HepG2 (cell line): ENCODE measurements around the gene SOS2. TPM values are rescaled to one million over a fixed set of nuclear protein-coding genes. Genes with fewer than 3 reads are reported as not detected.

Experiments
- ATAC-seq: fragments of 200-7000 bp; cut with Tn5 transposase; 3 replicates; pipeline ENCODE4 v1.9.1; 2020; ENCODE audit warnings: mild to moderate bottlenecking, moderate library complexity
- BruUV-seq: library from RNA; stranded (reverse); fragments of 400-500 nt; replicated peaks from 2 replicates; lab custom pipeline; 2021; lab: Mats Ljungman, UMichigan
- CTCF ChIA-PET: fragments of 300-600 bp; formaldehyde crosslinking; extraction: SDS; loops from one replicate; lab custom pipeline; 2021; ENCODE audit warnings: low total read pairs, inconsistent platforms, low intra/inter-chr PET ratio; lab: Yijun Ruan, JAX
- POLR2A ChIA-PET: fragments of 350-600 bp; sonication (Branson Sonifier 250); formaldehyde crosslinking; loops from one replicate; lab custom pipeline; 2020; ENCODE audit warnings: antibody characterized with exemption, inconsistent platforms; lab: Yijun Ruan, JAX
- DNase-seq: peaks from one replicate; pipeline ENCODE4 v3.0.0-alpha.2; 2015; ENCODE audit warnings: low spot score
- FAIRE-seq: peaks from 3 replicates; lab custom pipeline; 2011; peaks lifted over from hg19 to GRCh38; lab: Jason Lieb, UNC
- H2AFZ ChIP-seq: one replicate; pipeline ENCODE4 v1.6.1; 2011; ENCODE audit warnings: low read length, inconsistent platforms
- H3K27ac ChIP-seq: fragments of 300-600 bp; 3 replicates; pipeline ENCODE4 v1.8.0; 2011; ENCODE audit warnings: mixed run types, mild to moderate bottlenecking, mixed read lengths, low read length, inconsistent platforms; ENCODE audit not compliant: insufficient read depth; ENCODE audit errors: extremely low read length
- H3K27me3 ChIP-seq, 2 experiments: fragments of 200-600 bp in 1 of 2; 2 replicates in 1 of 2; 3 replicates in 1 of 2; pipeline versions ENCODE4 v1.6.0 to v1.8.0; 2011; ENCODE audit warnings: low read length in 2 of 2, mild to moderate bottlenecking in 2 of 2, moderate library complexity in 2 of 2, inconsistent platforms in 1 of 2; ENCODE audit not compliant: insufficient read depth in 2 of 2, control insufficient read depth in 1 of 2
- H3K36me3 ChIP-seq, 2 experiments: fragments of 200-600 bp in 1 of 2; replicated peaks in 1 of 2; 2 replicates in 1 of 2; 3 replicates in 1 of 2; pipeline versions ENCODE4 v1.5.1 to v1.8.0; 2011; ENCODE audit warnings: low read length in 2 of 2, inconsistent platforms in 1 of 2; ENCODE audit not compliant: insufficient read depth in 2 of 2, control insufficient read depth in 1 of 2
- H3K4me1 ChIP-seq: 2 replicates; pipeline ENCODE4 v1.5.1; 2012; ENCODE audit warnings: low read length, inconsistent platforms; ENCODE audit not compliant: insufficient read depth
- H3K4me2 ChIP-seq: 2 replicates; pipeline ENCODE4 v1.6.0; 2011; ENCODE audit warnings: low read depth, low read length, inconsistent platforms
- H3K4me3 ChIP-seq, 3 experiments: fragments of 200-600 bp in 1 of 3; sonication (generic), shearing (Covaris generic) in 1 of 3; replicated peaks in 1 of 3; 2 replicates each; pipeline ENCODE4 v1.5.1; 2011 to 2016; ENCODE audit warnings: low read length in 3 of 3, inconsistent platforms in 2 of 3, low read depth in 2 of 3, mild to moderate bottlenecking in 2 of 3, control low read depth in 1 of 3, mixed read lengths in 1 of 3; ENCODE audit not compliant: insufficient read depth in 1 of 3
- H3K79me2 ChIP-seq: one replicate; pipeline ENCODE4 v1.6.1; 2011; ENCODE audit warnings: low read length, inconsistent platforms; ENCODE audit not compliant: insufficient read depth
- H3K9ac ChIP-seq: 2 replicates; pipeline ENCODE4 v1.6.0; 2011; ENCODE audit warnings: mild to moderate bottlenecking, low read depth, low read length, inconsistent platforms; ENCODE audit not compliant: insufficient read depth
- H3K9me3 ChIP-seq: 2 replicates; pipeline ENCODE4 v1.5.1; 2012; ENCODE audit warnings: mild to moderate bottlenecking, low read length
- H4K20me1 ChIP-seq: 2 replicates; pipeline ENCODE4 v1.6.0; 2011; ENCODE audit warnings: inconsistent platforms, mild to moderate bottlenecking, low read length, moderate library complexity; ENCODE audit not compliant: insufficient read depth
- BRCA1 ChIP-seq: sonication (generic); formaldehyde crosslinking; IDR thresholded peaks from 2 replicates; pipeline ENCODE4 v1.4.0; 2020; ENCODE audit warnings: missing genetic modification reagents
- CCDC6 ChIP-seq: sonication (generic); formaldehyde crosslinking; IDR thresholded peaks from 2 replicates; pipeline ENCODE4 v1.8.1; 2022; ENCODE audit warnings: mild to moderate bottlenecking, missing genetic modification reagents, moderate library complexity
- DZIP1 ChIP-seq: sonication (generic); formaldehyde crosslinking; IDR thresholded peaks from 2 replicates; pipeline ENCODE4 v1.5.0; 2020; ENCODE audit warnings: mild to moderate bottlenecking, missing genetic modification reagents
- EED ChIP-seq: sonication (generic); formaldehyde crosslinking; IDR thresholded peaks from 2 replicates; pipeline ENCODE4 v1.5.0; 2020; ENCODE audit warnings: mild to moderate bottlenecking, missing genetic modification reagents
- ELF1 ChIP-seq: sonication (generic); formaldehyde crosslinking; IDR thresholded peaks from 2 replicates; pipeline ENCODE4 v1.4.0; 2020; ENCODE audit warnings: missing genetic modification reagents
- HMG20A ChIP-seq: IDR thresholded peaks from 2 replicates; pipeline ENCODE4 v1.6.1; 2016; ENCODE audit warnings: borderline replicate concordance
- MNT ChIP-seq: fragments of 450-650 bp; IDR thresholded peaks from 2 replicates; pipeline ENCODE4 v1.6.1; 2016
- NFKB2 ChIP-seq: sonication (generic); formaldehyde crosslinking; IDR thresholded peaks from 2 replicates; pipeline ENCODE4 v1.4.0; 2020; ENCODE audit warnings: missing genetic modification reagents, borderline replicate concordance
- SIN3A ChIP-seq: IDR thresholded peaks from 2 replicates; pipeline ENCODE4 v1.6.1; 2011; ENCODE audit warnings: low read depth, mild to moderate bottlenecking, control low read depth, low read length, borderline replicate concordance
- ZSCAN21 ChIP-seq: sonication (generic); formaldehyde crosslinking; IDR thresholded peaks from 2 replicates; pipeline ENCODE4 v1.8.0; 2022; ENCODE audit warnings: mild to moderate bottlenecking, missing genetic modification reagents, moderate library complexity, borderline replicate concordance
- WGBS: methylation state at CpG from one replicate; pipeline ENCODE4 v1.1.6; 2017; ENCODE audit warnings: low lambda C conversion rate; 5-methylcytosine and 5-hydroxymethylcytosine counted together
- in situ Hi-C: cut with HindIII; loops from 2 replicates; pipeline ENCODE4 v1.10.0; 2017; ENCODE audit warnings: low pct_unique_long_range_greater_than_20kb; ENCODE audit not compliant: extremely low pct_ligation_motif_present
- intact Hi-C: fragments of 100-400 bp; cut with micrococcal nuclease; formaldehyde crosslinking; loops from one replicate; pipeline ENCODE4 v1.10.0; 2022; ENCODE audit not compliant: unreplicated experiment
- polyA plus RNA-seq, 8 experiments: library from polyadenylated mRNA; depleted of rRNA in 3 of 8; stranded (reverse) in 7 of 8; unstranded in 1 of 8; fragments of >200 nt; fragmentation: Illumina TruSeq in 4 of 8; extraction: Trizol in 4 of 8; gene quantifications; 2 replicates each; pipeline versions ENCODE4 v1.2.1 to v1.2.3, GENCODE V29; 2011 to 2016; ENCODE audit warnings: low read depth in 4 of 8, missing spikeins in 1 of 8, mixed read lengths in 1 of 8; ENCODE audit not compliant: insufficient read depth in 1 of 8
- total RNA-seq, 5 experiments: library from RNA; depleted of rRNA; stranded (reverse); fragments of >200 nt; fragmentation: Illumina TruSeq; extraction: Trizol; gene quantifications; 2 replicates each; pipeline ENCODE4 v1.2.3, GENCODE V29; 2016; ENCODE audit warnings: low read depth in 1 of 5
- TF ChIP-seq, protein P1 (sequence below): sonication (generic); formaldehyde crosslinking; IDR thresholded peaks from 2 replicates; pipeline ENCODE4 v1.5.0; 2020; ENCODE audit warnings: mild to moderate bottlenecking, missing genetic modification reagents, borderline replicate concordance

SOS2 gene
- total and polyA plus RNA-seq, 2 of the 13 experiments (the other 11 are each of a cell fraction or from before 2014, with no cell fraction given) = 9.3 to 12.1 TPM

DNA sequence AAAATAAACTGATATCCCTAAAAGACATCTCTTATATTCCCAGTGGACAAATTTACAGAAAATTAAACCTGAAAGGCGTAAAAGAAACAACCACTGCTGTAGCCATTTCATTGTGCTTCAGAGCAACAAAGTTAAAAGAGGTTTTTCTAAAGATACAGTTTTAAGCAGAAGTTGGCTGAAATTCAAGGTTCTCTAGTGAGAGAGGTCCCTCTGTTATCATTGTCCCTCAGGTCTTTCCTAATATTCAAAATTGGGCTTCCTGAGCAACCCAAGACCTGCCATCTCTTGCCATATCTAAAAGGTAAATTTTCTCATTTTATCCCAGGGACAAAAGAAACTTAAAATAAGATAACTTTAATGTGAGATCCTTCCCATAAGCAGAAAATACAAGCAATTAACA is 10.7 kb upstream of the SOS2 start (continued):
- no peak for TF ChIP-seq MNT

GRCh38 chr14:50237427-50237826 is 6.0 kb upstream of the SOS2 start:
- FAIRE-seq (no peak), ATAC-seq (peak; percentile 47; the same call in 1 of the 3 replicates), DNase-seq (no peak)
- H3K4me2 ChIP-seq = no peak overlapping the region
- intact Hi-C loops = no loop called here
- no peak overlapping the region for H3K9ac ChIP-seq
- H3K27me3 ChIP-seq = no peaks in the 10 kb centered on the region
- no peak overlapping the region for H3K4me3 ChIP-seq
- CTCF ChIA-PET = no interaction called here
- WGBS = 30% methylated on average over 3 of the region's 3 CpGs
- no peak overlapping the region for H3K27ac ChIP-seq
- H3K9me3 ChIP-seq = no peaks in the 10 kb centered on the region; the same call in 1 of the 2 replicates
- H3K36me3 ChIP-seq = no peaks in the 10 kb centered on the region
- POLR2A ChIA-PET = no interaction called here
- in situ Hi-C loops = loop anchor here (25.0 kb wide), 1 partner anchor 375 kb away; the partner anchor contains the start of gene NEMF
- H3K4me1 ChIP-seq = peaks cover 37% of the 10 kb centered on the region
- no peak overlapping the region for H2AFZ ChIP-seq
- H3K79me2 ChIP-seq = no peaks in the 10 kb centered on the region
- no TSS peak for BruUV-seq
- H4K20me1 ChIP-seq = no peaks in the 10 kb centered on the region
- no peak for TF ChIP-seq NFKB2 (CRISPR knock-in tag)
- TF ChIP-seq ZSCAN21 = no peak
- TF ChIP-seq, protein P1, sequence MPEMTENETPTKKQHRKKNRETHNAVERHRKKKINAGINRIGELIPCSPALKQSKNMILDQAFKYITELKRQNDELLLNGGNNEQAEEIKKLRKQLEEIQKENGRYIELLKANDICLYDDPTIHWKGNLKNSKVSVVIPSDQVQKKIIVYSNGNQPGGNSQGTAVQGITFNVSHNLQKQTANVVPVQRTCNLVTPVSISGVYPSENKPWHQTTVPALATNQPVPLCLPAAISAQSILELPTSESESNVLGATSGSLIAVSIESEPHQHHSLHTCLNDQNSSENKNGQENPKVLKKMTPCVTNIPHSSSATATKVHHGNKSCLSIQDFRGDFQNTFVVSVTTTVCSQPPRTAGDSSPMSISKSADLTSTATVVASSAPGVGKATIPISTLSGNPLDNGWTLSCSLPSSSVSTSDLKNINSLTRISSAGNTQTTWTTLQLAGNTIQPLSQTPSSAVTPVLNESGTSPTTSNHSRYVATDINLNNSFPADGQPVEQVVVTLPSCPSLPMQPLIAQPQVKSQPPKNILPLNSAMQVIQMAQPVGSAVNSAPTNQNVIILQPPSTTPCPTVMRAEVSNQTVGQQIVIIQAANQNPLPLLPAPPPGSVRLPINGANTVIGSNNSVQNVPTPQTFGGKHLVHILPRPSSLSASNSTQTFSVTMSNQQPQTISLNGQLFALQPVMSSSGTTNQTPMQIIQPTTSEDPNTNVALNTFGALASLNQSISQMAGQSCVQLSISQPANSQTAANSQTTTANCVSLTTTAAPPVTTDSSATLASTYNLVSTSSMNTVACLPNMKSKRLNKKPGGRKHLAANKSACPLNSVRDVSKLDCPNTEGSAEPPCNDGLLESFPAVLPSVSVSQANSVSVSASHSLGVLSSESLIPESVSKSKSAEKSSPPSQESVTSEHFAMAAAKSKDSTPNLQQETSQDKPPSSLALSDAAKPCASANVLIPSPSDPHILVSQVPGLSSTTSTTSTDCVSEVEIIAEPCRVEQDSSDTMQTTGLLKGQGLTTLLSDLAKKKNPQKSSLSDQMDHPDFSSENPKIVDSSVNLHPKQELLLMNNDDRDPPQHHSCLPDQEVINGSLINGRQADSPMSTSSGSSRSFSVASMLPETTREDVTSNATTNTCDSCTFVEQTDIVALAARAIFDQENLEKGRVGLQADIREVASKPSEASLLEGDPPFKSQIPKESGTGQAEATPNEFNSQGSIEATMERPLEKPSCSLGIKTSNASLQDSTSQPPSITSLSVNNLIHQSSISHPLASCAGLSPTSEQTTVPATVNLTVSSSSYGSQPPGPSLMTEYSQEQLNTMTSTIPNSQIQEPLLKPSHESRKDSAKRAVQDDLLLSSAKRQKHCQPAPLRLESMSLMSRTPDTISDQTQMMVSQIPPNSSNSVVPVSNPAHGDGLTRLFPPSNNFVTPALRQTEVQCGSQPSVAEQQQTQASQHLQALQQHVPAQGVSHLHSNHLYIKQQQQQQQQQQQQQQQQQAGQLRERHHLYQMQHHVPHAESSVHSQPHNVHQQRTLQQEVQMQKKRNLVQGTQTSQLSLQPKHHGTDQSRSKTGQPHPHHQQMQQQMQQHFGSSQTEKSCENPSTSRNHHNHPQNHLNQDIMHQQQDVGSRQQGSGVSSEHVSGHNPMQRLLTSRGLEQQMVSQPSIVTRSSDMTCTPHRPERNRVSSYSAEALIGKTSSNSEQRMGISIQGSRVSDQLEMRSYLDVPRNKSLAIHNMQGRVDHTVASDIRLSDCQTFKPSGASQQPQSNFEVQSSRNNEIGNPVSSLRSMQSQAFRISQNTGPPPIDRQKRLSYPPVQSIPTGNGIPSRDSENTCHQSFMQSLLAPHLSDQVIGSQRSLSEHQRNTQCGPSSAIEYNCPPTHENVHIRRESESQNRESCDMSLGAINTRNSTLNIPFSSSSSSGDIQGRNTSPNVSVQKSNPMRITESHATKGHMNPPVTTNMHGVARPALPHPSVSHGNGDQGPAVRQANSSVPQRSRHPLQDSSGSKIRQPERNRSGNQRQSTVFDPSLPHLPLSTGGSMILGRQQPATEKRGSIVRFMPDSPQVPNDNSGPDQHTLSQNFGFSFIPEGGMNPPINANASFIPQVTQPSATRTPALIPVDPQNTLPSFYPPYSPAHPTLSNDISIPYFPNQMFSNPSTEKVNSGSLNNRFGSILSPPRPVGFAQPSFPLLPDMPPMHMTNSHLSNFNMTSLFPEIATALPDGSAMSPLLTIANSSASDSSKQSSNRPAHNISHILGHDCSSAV (CRISPR knock-in tag) = no peak
- no peak for TF ChIP-seq BRCA1
- no peak for TF ChIP-seq CCDC6 (CRISPR knock-in tag)
- TF ChIP-seq ELF1 = no peak
- TF ChIP-seq HMG20A (CRISPR knock-in tag) = no peak
- TF ChIP-seq SIN3A = no peak
- no peak for TF ChIP-seq DZIP1 (CRISPR knock-in tag)
- TF ChIP-seq EED (CRISPR knock-in tag) = no peak
